GM21423 (cell line): ENCODE results near the gene TSC22D4.
A peak's percentile ranks its signal among the peaks of the same experiment; 100 is the strongest.
"Not testable (repeated sequence)": the region's sequence is repeated elsewhere in the genome, so short reads cannot be mapped to it uniquely, and the experiment has no call there.

Source experiments
- ATAC-seq: cut with Tn5 transposase; IDR thresholded peaks from one replicate; pipeline ENCODE4 v1.9.1; 2021; ENCODE audit warnings: mild to moderate bottlenecking, moderate library complexity; ENCODE audit not compliant: unreplicated experiment

The TSC22D4 gene

DNA sequence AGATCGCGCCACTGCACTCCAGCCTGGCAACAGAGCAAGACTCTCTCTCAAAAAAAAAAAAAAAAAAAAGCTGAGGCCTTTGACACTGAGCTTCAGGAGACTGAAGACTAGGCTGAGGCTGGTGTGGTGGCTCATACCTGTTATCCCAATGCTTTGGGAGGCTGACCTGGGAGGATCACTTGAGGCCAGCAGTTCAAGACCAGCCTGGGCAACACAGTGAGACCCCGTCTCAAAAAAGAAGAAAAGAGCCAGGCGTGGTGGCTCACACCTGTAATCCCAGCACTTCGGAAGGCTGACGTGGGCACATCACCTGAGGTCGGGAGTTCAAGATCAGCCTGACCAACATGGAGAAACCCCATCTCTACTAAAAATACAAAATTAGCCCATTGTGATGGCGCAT lies 31.7 kb downstream of the TSC22D4 start:
- ATAC-seq, result not testable (repeated sequence)

DNA sequence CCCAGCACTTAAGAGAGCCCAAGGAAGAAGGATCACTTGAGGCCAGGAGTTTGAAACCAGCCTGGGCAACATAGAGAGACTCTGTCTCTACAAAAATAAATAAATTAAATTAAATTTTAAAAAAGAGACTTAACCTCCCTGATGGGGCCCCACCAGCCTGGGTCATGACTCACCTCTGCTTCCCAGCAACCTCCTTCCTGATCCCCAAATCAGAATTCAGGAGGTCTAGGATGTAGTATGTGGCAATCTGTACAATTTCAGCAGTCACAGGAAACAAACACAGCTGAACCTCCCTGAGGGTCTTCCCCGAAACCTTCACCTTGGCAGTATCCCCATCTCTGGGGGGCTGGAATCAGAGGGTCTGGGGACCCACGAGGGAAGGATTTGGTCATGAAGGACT lies 33.0 kb downstream of the TSC22D4 start:
- ATAC-seq, result no peak

DNA sequence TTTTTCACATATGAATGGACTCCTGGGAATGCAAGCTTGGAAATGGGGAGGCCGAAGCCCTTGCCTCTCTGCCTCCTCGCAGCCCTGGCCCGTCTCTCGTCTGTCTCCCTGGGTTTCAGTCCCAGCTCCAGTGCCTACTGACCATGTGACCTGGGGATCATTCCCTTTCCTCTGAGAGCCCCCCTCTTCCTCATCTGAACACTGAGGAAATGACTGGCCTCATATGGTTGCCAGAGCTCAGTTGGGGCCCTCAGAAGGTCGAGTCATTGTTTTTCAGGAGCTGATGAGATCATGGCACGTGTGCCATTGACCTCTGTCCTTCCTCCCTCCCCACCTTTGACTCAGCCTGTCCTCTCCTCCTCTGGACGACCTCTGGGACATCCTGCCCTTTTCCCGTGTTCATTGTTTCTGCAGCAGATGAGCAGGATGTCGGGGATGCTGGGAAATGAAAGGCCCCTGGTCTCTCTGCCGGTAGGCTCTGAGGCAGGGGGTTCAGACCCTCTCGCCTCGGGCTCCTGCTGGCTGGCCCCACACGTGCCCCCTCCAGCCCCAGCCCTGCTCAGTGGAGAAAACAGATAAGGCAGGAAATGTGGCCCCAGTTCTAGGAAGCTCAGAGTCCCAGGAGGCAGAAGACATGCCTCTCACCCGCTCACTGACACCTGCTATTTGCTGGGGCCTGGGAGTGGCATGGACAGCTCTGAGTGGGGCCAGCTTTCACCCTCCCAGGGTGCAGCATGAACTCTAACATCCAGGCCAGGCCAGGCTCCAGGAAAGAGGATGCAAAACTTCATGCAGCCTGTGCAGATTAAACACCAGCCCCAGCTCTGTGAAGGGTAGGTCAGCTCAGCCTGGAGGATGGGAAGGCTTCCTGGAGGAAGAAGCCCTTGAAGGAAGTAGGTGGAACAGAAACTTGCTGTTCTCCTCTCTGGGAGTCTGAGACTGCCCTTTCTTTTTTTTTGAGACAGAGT lies 34.4 kb downstream of the TSC22D4 start:
- ATAC-seq, result no peak

DNA sequence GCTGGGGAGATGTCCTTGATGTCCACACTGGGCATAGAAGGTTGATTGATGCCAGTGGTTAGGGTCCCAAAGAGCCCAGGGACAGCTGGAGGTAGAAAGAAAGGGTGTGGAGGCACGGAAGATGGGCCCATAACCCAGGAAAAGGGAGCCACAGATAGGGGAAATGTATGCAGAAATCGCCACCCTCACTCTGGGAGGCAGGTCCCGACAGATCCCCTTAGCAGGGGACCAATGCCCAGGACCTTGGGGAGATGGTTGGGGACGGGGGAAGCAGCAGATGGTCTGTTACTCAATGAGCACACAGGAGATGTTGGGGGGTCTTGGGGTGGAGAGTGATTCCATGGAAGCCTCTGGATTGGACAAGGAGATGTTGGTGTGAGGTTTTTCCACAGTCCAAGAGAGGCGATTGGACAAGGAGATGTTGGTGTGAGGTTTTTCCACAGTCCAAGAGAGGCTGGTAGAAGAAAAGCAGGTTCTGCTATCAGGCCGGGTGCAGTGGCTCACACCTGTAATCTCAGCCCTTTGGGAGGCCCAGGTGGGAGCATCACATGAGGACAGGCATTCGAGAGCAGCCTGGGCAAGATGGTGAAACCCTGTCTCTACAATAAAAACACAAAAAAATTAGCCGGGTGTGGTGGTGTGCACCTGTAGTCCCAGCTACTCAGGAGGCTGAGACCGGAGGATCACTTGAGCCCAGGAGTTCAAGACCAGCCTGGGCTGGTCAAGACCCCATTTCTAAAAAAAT lies 35.7 kb downstream of the TSC22D4 start:
- no peak for ATAC-seq

DNA sequence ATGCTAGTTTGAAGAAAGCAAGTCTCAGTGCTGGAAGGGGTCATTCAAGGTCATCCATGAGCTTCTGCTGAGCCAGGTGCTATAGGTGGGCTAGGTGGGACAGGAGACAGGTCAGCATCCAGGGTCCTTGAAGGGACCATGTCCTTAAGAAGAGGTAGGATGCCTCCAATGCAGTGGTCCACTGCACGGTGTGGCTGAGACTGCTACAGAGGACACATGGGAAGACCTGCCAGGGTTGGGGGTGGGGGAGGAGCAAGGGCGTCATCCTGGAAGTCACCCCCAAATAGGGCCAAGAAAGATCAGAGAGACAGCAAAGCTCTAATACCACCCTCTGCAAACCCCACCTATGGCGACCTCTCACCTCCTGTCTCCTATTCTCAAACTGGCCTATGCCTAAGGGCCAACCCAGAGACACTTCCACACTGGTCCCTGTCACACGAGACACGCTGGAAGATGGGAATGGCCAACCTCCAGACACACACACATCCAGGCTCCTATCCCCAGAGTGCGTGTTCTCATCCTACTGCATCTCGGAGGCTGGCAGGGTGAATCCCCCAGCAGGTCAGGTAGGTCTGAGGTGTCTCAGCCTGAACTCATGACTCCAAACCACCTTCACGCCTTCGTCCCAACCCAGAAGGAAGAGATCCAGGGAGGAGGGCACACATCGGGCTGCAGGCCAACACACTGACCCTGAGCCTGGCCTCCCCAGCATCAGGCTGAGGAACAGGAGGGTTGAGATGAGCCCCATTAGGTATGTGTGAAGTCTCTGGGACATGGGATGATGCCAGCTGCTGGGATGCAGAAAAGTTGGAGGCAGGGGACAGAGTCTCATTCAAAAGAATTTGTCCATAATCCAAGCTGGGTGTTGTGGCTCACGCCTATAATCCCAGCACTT lies 37.1 kb downstream of the TSC22D4 start:
- ATAC-seq, result no peak

DNA sequence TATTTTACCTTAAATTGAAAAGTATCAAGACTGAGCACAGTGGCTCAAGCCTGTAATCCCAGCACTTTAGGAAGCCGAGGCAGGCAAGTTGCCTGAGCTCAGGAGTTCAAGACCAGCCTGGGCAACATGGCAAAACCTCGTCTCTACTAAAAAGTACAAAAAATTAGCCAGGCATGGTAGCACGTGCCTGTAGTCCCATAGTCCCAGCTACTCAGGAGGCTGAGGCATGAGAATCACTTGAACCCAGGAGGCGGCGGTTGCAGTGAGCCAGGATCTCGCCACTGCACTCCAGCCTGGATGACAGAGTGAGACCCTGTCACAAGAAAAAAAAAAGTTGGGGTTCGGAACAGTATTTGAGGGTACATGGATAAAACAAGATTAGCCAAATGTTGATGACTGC lies 39.8 kb downstream of the TSC22D4 start:
- not testable (repeated sequence) for ATAC-seq

DNA sequence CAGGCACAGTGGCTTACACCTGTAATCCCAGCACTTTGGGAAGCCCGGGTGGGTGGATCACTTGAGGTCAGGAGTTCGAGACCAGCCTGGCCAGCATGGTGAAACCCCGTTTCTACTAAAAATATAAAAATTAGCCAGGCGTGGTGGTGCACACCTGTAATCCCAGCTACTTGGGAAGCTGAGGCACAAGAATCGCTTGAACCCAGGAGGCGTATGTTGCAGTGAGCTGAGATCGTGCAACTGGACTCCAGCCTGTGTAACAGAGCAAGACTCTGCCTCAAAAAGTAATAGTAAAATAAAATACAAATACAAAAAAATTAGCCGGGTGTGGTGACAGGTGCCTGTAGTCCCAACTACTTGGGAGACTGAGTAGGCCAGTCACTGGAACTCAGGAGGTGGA lies 40.3 kb downstream of the TSC22D4 start:
- ATAC-seq, result not testable (repeated sequence)

DNA sequence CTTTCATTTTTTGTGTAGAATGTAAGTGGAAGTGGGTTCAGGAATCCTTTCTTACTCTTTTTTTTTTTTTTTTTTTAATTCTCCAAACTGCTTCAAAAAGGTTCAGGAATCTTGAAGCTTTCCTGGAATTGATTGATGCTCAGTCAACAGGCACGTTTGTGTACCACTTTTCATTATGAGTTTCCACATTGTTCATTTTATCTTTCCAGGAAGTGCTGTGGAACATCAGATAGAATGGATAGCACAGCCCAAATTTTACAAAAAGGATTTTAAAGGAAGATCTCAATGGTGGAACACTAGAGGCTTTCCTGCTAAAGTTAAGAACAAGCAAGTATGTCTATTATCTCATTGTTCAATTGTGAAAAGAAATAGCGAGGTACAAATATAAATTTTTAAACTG lies 40.8 kb downstream of the TSC22D4 start:
- no peak for ATAC-seq

DNA sequence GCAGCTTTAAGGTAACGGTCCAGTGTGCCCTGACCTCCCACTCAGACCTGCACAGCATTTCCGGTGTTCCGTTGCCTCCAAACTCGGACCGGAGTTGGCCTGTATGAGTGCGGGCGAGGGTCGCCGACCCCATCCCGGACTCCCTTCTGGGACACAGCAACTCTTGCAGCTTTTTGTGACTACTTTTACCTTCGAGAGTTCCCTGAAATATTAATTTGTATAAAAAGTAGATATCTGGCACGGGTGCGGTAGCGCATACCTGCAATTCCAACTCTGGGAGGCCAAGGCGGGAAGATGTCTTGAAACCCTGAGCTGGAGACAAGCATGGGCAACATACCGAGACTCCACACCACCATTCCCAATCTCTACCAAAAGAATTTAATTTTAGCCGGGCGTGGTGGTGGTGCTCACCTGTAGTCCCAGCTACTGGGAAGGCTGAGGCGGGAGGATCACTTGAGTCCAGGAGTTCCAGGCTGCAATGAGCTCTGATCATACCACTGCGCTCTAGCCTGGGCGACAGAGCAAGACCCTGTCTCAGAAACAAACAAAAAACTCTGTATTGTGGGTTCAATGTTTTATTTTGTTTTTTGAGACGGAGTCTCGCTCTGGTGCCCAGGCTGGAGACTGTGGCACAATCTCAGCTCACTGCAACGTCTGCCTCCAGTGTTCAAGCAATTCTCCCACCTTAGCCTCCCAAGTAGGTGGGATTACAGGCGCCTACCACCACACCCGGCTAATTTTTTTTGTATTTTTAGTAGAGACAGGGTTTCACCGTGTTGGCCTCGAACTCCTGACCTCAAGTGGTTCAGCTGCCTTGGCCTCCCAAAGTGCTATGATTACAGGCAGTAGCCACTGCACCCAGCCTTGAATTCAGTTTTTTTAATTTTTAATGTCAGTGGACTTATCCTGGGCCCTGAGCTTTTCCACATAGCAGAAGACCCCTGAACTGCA lies 41.6 kb downstream of the TSC22D4 start:
- ATAC-seq, result no peak

DNA sequence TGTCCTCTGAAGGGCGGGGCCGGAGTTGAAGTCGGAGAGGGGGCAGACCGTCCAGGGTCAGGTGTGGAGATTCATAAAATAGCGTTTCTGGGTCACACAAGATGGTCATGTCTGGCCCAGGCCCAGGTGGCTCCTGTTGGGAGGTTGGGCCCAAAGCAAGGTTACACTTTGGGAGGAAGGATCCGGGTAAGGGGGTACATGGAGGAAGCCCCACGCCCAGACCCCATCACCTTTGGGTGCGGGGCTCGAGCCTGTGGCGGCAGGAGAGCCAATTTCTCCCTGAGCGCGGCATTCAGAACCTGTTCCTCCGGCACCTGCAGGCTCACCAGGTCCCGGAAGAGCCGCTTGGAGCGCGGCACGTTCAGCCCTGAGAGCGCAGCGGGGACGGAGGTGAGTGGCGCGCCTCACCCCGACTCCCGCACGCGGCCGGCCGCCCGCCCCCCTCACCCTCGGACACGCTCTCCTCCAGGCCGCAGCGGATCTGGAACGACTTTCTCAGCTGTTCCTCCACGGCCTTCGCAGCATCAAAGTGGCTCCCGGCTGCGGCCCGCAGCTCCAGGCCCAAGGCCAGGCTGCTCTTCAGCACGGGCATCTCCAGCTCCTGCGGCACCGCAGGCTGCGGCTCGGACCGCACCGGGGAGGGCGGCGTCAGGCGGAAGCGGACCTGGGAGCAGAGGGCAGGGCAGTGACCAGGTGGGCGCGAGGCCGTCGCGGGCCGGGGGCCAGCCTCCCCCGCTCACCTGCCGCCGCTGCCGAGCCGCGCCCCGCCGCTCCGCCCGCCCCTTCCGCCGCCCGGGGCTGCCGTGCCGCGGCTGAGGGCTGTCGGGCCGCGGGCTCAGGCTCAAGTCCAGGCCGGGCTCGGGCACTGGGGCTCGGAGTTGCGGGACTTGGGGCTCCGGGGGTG lies 43.4 kb downstream of the TSC22D4 start:
- ATAC-seq, result peak; percentile 23

DNA sequence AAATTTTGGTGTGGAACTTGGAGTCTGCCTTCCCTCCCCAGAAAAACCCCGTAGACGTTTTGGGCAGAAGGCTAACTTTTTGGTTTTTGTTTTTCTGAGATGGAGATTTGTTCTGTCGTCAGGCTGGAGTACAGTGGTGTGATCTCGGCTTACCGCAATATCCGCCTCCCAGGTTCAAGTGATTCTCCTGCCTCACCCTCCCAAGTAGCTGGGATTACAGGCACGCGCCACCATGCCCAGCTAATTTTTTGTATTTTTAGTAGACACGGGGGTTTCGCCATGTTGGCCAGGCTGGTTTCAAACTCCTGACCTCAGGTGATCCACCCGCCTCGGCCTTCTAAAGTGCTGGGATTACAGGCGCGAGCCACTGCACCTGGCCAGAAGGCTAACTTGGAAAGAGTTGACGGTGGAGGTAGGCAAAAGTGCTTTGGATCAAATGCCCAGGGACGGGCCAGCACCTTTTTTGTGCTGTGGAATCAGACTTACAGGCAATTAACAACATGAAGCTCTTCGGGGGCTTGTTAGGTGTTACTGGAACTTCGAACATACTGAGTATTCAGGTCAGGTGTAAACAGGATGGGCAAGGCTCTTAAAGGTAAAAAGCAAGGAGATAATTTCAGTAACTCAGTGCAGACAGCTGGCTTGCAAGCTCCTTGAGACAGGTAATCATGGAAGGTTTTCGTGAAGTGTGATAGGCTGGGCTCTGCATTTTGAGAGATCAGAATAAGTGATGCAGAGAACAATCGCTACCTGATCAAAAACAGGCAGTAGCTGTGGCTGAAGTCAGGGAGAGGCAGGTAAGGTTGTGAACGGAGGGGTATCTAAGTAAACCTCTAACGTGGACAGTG lies 44.5 kb downstream of the TSC22D4 start:
- no peak for ATAC-seq

DNA sequence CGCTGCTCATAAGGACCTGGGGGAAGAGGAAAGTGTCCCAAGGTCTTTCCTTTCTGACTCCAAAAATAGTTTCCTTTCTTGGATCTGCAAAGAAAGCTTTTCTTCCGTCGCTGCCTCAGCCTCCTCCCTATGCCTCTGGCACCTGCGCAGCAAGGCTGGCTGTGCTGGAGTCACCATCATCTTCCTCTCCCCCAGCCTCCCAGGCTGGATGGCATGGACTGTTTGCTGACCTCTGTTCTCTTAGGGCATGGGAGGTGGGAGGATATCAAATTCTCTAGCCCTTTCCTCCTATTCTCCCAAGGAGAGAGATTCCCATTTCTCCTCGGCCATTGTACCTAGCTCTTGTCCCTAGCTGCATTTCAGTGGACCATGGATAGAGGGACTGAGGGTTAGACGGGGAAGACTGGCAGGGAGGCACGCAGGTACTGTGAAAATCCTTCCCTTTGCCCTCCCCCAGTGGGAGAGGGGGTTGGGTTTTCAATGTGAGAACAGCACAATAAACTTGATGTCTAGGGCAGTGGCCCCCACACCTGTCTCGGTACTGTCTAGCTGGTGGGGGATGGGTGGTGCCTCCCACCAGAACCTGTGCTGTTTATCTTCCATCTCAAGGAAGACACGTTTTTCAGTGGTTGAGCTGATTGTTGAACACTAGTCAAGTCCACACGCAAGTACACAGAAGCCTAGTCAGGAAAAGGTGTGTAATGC lies 45.3 kb downstream of the TSC22D4 start:
- ATAC-seq, result no peak

DNA sequence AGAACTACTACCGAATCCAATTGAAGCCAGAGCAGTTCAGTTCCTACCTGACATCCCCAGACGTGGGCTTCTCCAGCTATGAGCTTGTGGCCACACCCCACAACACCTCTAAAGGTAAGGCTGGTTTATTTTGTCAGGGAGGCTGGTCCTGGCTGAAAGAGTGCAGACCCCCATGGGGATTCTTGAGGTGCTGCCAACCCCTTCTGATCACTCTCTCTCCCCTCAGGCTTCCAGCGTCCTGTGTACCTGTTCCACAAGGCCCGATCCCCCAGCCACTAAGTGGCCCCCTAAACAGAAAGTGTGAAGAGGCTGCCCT lies 45.8 kb downstream of the TSC22D4 start:
- no peak for ATAC-seq

DNA sequence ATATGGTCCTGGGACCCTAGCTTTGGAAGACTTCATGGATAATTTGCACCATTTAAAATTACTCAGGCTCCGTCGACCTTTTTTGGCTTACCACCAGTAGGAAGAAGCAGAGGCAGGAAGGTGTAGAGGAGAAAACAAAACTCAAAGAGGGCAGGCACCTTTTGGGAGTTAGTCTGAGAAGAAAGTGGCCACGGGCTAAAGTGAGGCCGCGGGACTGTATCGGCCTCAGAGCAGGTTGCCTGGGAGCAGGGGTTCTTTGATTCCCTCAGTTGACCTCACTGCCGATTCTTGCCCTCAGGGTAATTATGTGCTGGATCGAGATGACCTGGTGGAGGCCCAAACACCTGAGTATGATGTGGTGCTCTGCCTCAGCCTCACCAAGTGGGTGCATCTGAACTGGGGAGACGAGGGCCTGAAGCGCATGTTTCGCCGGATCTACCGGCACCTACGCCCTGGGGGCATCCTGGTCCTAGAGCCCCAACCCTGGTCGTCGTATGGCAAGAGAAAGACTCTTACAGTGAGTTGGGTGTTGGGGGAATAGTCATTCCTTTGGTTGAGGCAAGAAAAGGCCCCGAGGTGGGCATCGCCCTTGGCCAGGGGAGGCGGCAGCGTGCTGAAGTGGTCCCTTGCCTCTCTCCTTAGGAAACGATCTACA lies 46.3 kb downstream of the TSC22D4 start:
- ATAC-seq, result no peak

DNA sequence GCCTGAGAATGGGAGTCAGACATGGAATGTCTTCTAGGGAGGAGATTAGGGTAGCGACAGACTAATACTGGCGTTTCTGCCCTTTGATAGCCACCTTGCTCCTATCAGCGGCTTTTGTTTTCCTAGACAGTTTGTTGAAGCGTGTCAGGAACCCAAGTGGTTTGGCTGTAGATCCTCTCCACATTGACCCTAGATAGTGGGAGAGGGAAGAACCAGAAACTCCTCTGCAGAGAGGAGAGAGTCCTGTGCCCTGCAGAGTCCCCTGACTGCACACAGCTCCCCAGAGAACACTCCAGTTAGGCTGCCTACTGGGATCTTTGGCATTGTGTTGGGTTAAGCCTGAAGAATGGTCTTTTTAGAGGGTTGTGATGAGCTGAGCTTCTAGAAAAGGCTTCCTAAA lies 47.0 kb downstream of the TSC22D4 start:
- no peak for ATAC-seq

DNA sequence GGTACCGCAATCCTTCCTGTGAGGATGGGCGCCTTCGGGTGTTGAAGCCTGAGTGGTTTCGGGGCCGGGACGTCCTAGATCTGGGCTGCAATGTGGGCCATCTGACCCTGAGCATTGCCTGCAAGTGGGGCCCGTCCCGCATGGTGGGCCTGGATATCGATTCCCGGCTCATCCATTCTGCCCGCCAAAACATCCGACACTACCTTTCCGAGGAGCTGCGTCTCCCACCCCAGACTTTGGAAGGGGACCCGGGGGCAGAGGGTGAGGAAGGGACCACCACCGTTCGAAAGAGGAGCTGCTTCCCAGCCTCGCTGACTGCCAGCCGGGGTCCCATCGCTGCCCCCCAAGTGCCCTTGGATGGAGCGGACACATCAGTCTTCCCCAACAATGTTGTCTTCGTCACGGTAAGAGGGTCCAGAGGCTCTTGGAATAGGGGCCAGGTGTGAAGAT lies 47.7 kb downstream of the TSC22D4 start:
- no peak for ATAC-seq
